Right lobe of liver (tissue), 6 donors: ENCODE data around the gene CYP2D6. TPM values are rescaled to one million over a fixed set of nuclear protein-coding genes. Genes with fewer than 3 reads are reported as not detected.

ENCODE experiments used
- ATAC-seq, 4 donors: fragments of 200-7000 bp; cut with Tn5 transposase; one replicate each; pipeline ENCODE4 v1.9.1; 2020; ENCODE audit warnings: mild to moderate bottlenecking in 4 of 4, moderate library complexity in 4 of 4
- DNase-seq, 3 donors: peaks; one replicate each; pipeline ENCODE4 v3.0.0-alpha.2; 2020
- H3K27ac ChIP-seq, 3 donors: fragments of 200-600 bp; one replicate each; pipeline ENCODE4 v1.8.0; 2022
- H3K27me3 ChIP-seq, 2 donors: fragments of 200-600 bp; one replicate each; pipeline ENCODE4 v1.8.0; 2022
- H3K36me3 ChIP-seq, 4 donors: fragments of 200-600 bp; sonication (generic) in 1 of 4; one replicate each; pipeline versions ENCODE4 v1.5.1 to v1.8.0; 2017 to 2022; ENCODE audit warnings: control low read depth in 1 of 4
- H3K4me1 ChIP-seq, 4 donors: fragments of 200-600 bp; sonication (generic) in 1 of 4; one replicate each; pipeline versions ENCODE4 v1.5.1 to v1.8.0; 2017 to 2022; ENCODE audit warnings: control low read depth in 1 of 4
- H3K4me3 ChIP-seq, 3 donors: fragments of 200-600 bp; one replicate each; pipeline ENCODE4 v1.8.0; 2022
- H3K9me3 ChIP-seq, 4 donors: fragments of 200-600 bp; sonication (generic) in 1 of 4; one replicate each; pipeline versions ENCODE4 v1.5.1 to v1.8.0; 2017 to 2022; ENCODE audit warnings: control low read depth in 1 of 4
- POLR2A ChIP-seq: fragments of 450-650 bp; IDR thresholded peaks from one replicate; pipeline ENCODE4 v1.6.1; 2017; ENCODE audit warnings: antibody characterized with exemption, mild to moderate bottlenecking
- WGBS: methylation state at CpG from one replicate; pipeline ENCODE4 v1.1.6; 2018; ENCODE audit warnings: low coverage, low lambda C conversion rate; ENCODE audit not compliant: insufficient coverage; ENCODE audit errors: missing lambda C conversion rate; 5-methylcytosine and 5-hydroxymethylcytosine counted together
- intact Hi-C, 2 donors: fragments of 100-400 bp; cut with DNase I; formaldehyde crosslinking; loops; one replicate each; pipeline versions ENCODE4 v1.11.2 to v1.14.1; 2022
- total RNA-seq, 6 experiments: library from RNA; depleted of rRNA in 2 of 6; stranded (reverse); fragments of >200 nt in 2 of 6; fragmentation: NEBNext Ultra II Directional in 3 of 6; extraction: Animal tissue kit (Norgen Biotek cat#: 25700) in 3 of 6; gene quantifications; one replicate each; pipeline versions ENCODE4 v1.1.0 to v1.2.4, GENCODE V29; 2016 to 2023
- TF ChIP-seq, protein P1 (sequence below), 4 donors: fragments of 200-600 bp in 3 of 4; fragments of 450-650 bp in 1 of 4; IDR thresholded peaks; one replicate each; pipeline versions ENCODE4 v1.5.1 to v1.8.0; 2016 to 2022; ENCODE audit warnings: antibody characterized with exemption in 4 of 4, mild to moderate bottlenecking in 2 of 4
- donor health status: DM: no; HTN: yes; CAD: no.
- donor health status: DM: no; HTN: no; CAD: no.
- donor health status: DM: no; HTN: no; CAD: no.
- donor health status: DM: no; HTN: yes; CAD: no.
- donor health status: DM: no; HTN: yes; CAD: no.

The CYP2D6 gene
- total RNA-seq, 6 experiments from 2014 or later, result 104 to 400 (median 283) TPM

DNA sequence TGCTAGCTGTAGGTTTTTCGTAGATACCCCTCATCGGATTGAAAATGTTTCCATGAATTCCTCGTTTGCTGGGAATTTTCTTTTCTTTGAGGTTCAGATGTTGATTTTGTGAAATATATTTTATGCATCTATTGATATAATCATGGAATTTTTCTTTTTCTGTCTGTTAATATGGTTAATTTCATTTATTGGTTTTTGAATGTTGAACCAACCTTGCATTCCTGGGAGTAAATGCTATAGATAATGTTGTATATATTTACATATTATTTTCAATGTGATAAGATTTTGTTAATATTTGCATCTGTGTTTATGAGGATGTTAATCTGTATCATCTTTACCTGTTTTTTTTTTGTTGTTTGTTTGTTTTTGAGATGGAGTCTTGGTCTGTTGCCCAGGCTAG is 29.4 kb downstream of the CYP2D6 start:
- Histone ChIP-seq H3K27ac (no peak overlapping the region), H3K27me3 (no peaks in the 10 kb centered on the region), H3K9me3 (peaks cover 0 to 14% (median 2%) of the 10 kb centered on the region in 4 donors), H3K36me3 (no peaks in the 10 kb centered on the region), H3K4me1 (no peaks in the 10 kb centered on the region), H3K4me3 (no peak overlapping the region)
- intact Hi-C loops, result no loop called here
- DNase-seq (no peak), ATAC-seq (no peak)
- 95% methylated on average over 3 of the region's 3 CpGs for WGBS
- TF ChIP-seq, protein P1, sequence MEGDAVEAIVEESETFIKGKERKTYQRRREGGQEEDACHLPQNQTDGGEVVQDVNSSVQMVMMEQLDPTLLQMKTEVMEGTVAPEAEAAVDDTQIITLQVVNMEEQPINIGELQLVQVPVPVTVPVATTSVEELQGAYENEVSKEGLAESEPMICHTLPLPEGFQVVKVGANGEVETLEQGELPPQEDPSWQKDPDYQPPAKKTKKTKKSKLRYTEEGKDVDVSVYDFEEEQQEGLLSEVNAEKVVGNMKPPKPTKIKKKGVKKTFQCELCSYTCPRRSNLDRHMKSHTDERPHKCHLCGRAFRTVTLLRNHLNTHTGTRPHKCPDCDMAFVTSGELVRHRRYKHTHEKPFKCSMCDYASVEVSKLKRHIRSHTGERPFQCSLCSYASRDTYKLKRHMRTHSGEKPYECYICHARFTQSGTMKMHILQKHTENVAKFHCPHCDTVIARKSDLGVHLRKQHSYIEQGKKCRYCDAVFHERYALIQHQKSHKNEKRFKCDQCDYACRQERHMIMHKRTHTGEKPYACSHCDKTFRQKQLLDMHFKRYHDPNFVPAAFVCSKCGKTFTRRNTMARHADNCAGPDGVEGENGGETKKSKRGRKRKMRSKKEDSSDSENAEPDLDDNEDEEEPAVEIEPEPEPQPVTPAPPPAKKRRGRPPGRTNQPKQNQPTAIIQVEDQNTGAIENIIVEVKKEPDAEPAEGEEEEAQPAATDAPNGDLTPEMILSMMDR (IDR thresholded peaks at IDR 0.05), result no peak
- TF ChIP-seq POLR2A, result no peak

DNA sequence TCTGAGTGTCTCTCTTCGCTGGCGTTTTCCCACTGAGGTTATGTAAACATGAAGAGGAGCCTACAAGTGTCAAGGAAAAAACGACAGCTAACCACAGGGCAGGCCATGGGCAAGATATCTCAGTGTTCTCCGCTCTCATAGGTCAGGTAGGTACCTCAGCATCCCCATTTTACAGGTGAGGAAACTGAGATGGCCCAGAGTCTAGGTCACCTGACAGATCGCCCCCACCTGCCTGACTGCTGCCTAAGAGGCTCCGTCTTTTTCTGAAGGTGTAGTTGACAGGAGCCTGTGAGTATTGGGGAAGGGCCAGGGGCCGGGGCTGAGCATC is 39.2 kb downstream of the CYP2D6 start:
- Histone ChIP-seq H3K36me3 (peaks cover 0 to 6% (median under 1%) of the 10 kb centered on the region in 4 donors), H3K4me3 (peak overlapping the region; percentile 62 to 95 (median 77)), H3K27ac (peak overlapping the region; percentile 64 to 99 (median 80)), H3K9me3 (no peaks in the 10 kb centered on the region), H3K27me3 (no peaks in the 10 kb centered on the region), H3K4me1 (peaks cover 0 to 13% (median 2%) of the 10 kb centered on the region in 4 donors)
- WGBS, result 18% methylated on average over 7 of the region's 7 CpGs
- intact Hi-C loops, result no loop called here
- DNase-seq, result no peak
- peak in 3 of 4 donors; percentile 2 for ATAC-seq
- no peak for TF ChIP-seq POLR2A
- TF ChIP-seq, protein P1 (IDR thresholded peaks at IDR 0.05), result no peak

DNA sequence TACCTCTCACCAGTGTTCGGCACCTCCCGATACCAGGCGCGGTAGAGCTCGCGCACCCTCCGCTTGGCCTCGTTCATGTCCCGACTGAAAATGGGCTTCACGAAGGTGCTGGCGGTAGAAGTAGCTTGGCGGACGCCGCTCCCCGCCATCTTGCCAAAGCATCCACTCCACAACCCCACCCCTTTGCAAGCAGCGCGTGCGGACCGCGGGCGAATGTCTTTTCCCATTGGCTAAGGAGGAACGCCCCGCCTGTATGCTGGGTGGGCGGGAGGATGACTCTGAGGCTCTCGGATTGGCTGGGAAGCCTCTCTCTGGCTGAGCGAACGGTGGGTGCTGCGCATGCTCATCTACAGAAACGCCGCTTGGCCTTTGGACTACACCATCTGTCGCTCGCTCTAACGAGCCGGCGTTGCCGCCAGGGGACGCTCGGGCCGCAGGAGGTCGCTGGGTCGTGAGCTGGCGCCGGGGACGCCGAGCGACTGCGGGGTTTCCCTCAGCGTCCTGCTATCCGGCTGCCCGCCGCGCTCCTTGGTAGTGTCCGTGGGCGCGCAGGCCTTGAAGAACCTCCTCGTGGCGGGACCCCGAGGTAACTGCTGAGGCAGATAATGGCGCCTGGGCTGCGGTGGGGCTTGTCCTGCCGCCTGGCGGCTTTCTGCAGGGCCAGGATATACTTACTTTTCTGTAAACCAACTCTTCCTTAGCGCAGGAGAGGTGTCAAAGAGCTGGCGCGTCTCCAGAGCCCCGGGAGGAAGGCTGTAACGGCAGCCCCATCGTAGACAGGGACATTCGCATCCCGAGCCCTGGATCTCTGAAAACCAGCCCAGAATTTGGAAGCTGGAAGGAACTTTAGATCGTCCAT is 39.8 kb downstream of the CYP2D6 start, which contains the start of gene NDUFA6:
TSS of gene NDUFA6 (minus strand) at position 177 of the 859 bp plus-strand sequence. CDS start at position 149, 28 bp downstream.
- intact Hi-C loops, result no loop called here
- DNase-seq (peak; percentile 98 to 99 (median 99)), ATAC-seq (peak; percentile 94 to 99 (median 95))
- Histone ChIP-seq H3K27me3 (no peaks in the 10 kb centered on the region), H3K4me3 (peak within 1 kb of the TSS; percentile 64 to 95 (median 77)), H3K27ac (peak within 1 kb of the TSS; percentile 88 to 99 (median 89)), H3K9me3 (no peaks in the 10 kb centered on the region), H3K36me3 (peaks cover 0 to 11% (median 5%) of the 10 kb centered on the region in 4 donors), H3K4me1 (peaks cover 0 to 13% (median 2%) of the 10 kb centered on the region in 4 donors)
- WGBS, result under 1% methylated on average over 11 of the region's 71 CpGs
- TF ChIP-seq, protein P1 (IDR thresholded peaks at IDR 0.05), result peak; percentile 96 to 98 (median 96)
- peak; percentile 92 for TF ChIP-seq POLR2A

DNA sequence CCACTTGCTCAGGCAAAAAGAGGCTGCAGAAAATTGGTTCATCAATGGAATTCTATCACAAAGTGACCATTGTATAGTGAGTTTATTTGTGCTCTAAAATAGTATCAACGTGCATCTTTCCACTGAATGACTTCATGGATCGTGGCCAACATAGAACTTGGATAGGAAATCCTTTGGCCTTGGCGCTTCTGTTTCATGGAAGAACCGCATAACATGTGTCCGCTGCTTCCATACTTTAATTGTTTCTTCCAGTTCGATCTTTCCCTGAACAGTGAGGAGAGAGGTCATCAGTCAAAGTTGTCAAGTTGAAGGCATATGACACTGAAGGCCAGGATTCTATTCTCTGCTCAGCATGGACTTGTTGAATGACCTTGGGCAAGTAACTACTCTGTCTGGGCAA is 44.6 kb downstream of the CYP2D6 start:
- 69% methylated on average over 6 of the region's 6 CpGs for WGBS
- peaks cover 0 to 11% (median 2%) of the 10 kb centered on the region in 4 donors for H3K4me1 ChIP-seq

More for the DNA sequence above, 44.6 kb downstream of the CYP2D6 start:
- no peak for TF ChIP-seq POLR2A
- TF ChIP-seq, protein P1 (IDR thresholded peaks at IDR 0.05), result no peak
- intact Hi-C loops, result no loop called here
- Histone ChIP-seq H3K36me3 (peaks cover 0 to 37% (median 16%) of the 10 kb centered on the region in 4 donors), H3K27me3 (no peaks in the 10 kb centered on the region), H3K9me3 (no peaks in the 10 kb centered on the region), H3K27ac (no peak overlapping the region), H3K4me3 (no peak overlapping the region)
- ATAC-seq (no peak), DNase-seq (no peak)
